Ovary (tissue), 9 donors: ENCODE data around the gene AGBL4. TPM values are rescaled to one million over a fixed set of nuclear protein-coding genes. Genes with fewer than 3 reads are reported as not detected.

Source experiments
- DNase-seq, 5 donors: peaks; one replicate each; pipeline ENCODE4 v3.0.0-alpha.2; 2019 to 2020
- H3K27ac ChIP-seq, 2 donors: fragments of 200-600 bp; one replicate each; pipeline versions ENCODE4 v1.5.1 to v1.8.0; 2019 to 2022
- H3K27me3 ChIP-seq: fragments of 200-600 bp; one replicate; pipeline ENCODE4 v1.8.0; 2022
- H3K36me3 ChIP-seq: fragments of 200-600 bp; sonication (generic); one replicate; pipeline ENCODE4 v1.5.1; 2019
- H3K4me1 ChIP-seq: one replicate; pipeline ENCODE4 v1.8.1; 2013; ENCODE audit warnings: mild to moderate bottlenecking, moderate library complexity; ENCODE audit not compliant: insufficient read depth
- H3K4me3 ChIP-seq: fragments of 200-600 bp; sonication (generic); one replicate; pipeline ENCODE4 v1.5.1; 2017
- H3K9me3 ChIP-seq, 2 donors: fragments of 200-600 bp in 1 of 2; sonication (generic) in 1 of 2; one replicate each; pipeline versions ENCODE4 v1.5.1 to v1.8.1; 2013 to 2019; ENCODE audit warnings: mild to moderate bottlenecking in 1 of 2, moderate library complexity in 1 of 2
- CTCF ChIP-seq, 3 donors: fragments of 450-650 bp in 2 of 3; fragments of 200-600 bp in 1 of 3; IDR thresholded peaks; one replicate each; pipeline versions ENCODE4 v1.5.1 to v1.8.0; 2016 to 2022; ENCODE audit warnings: antibody characterized with exemption in 3 of 3, mild to moderate bottlenecking in 1 of 3
- EP300 ChIP-seq: sonication (generic); formaldehyde crosslinking; IDR thresholded peaks from one replicate; pipeline ENCODE4 v1.6.1; 2017; ENCODE audit warnings: antibody characterized with exemption
- POLR2A ChIP-seq: fragments of 450-650 bp; IDR thresholded peaks from one replicate; pipeline ENCODE4 v1.6.1; 2017; ENCODE audit warnings: antibody characterized with exemption, mild to moderate bottlenecking, moderate library complexity
- WGBS, 3 donors: extraction: QIAGEN DNeasy Blood & Tissue Kit in 1 of 3; methylation state at CpG; one replicate each; pipeline versions ENCODE4 v1.1.5 to v1.1.7; 2013 to 2017; 5-methylcytosine and 5-hydroxymethylcytosine counted together
- intact Hi-C, 4 donors: fragments of 100-400 bp; cut with DNase I; formaldehyde crosslinking; loops; one replicate each; pipeline versions ENCODE4 v1.11.0 to v1.15.1; 2022 to 2023
- polyA plus RNA-seq, 2 donors: library from polyadenylated mRNA; stranded (reverse); fragments of 200-250 nt in 1 of 2; fragments of 350-450 nt in 1 of 2; fragmentation: Illumina TruSeq in 1 of 2; extraction: RNeasy Lipid Tissue Mini Kit (QIAGEN cat#74804) in 1 of 2; gene quantifications; one replicate each; pipeline ENCODE4 v1.2.3, GENCODE V29; 2013 to 2014
- total RNA-seq, 7 donors: library from RNA; depleted of rRNA in 2 of 7; stranded (reverse); fragments of >200 nt in 2 of 7; fragmentation: NEBNext Ultra II Directional in 3 of 7; extraction: Animal tissue kit (Norgen Biotek cat#: 25700) in 3 of 7; gene quantifications; one replicate each; pipeline versions ENCODE4 v1.1.0 to v1.2.4, GENCODE V29; 2016 to 2023
- donor health status: DM: no; HTN: no; CAD: no; lungs with moderate emphysema.
- donor health status: DM: no; HTN: no; CAD: no.
- donor health status: Bipolar disorder and iron deficiency.
- donor health status: DM: yes; HTN: yes; CAD: no.
- donor health status: DM: no; HTN: no; CAD: no.
- donor health status: DM: yes; HTN: yes; CAD: no.

Gene AGBL4
- total and polyA plus RNA-seq, 9 donors: 0.15 to 6.2 (median 0.64) TPM

GRCh38 chr1:48674641-48675040, 1349.1 kb downstream of the AGBL4 start:
- intact Hi-C loops: no loop called here

GRCh38 chr1:48673332-48674105, 1350.2 kb downstream of the AGBL4 start:
- DNase-seq: no peak
- WGBS, 3 donors: 69 to 78% (median 73%) methylated on average over 12 of the region's 12 CpGs
- intact Hi-C loops: no loop called here
- H3K4me3 ChIP-seq: no peak overlapping the region
- no peaks in the 10 kb centered on the region for H3K4me1 ChIP-seq
- H3K36me3 ChIP-seq: no peaks in the 10 kb centered on the region
- H3K27me3 ChIP-seq: no peaks in the 10 kb centered on the region
- H3K9me3 ChIP-seq: no peaks in the 10 kb centered on the region
- H3K27ac ChIP-seq: no peak overlapping the region
- TF ChIP-seq POLR2A (no peak), EP300 (no peak), CTCF (IDR thresholded peaks at IDR 0.05) (no peak)

More at GRCh38 chr1:48674641-48675040, 1349.1 kb downstream of the AGBL4 start:
- no peak overlapping the region for H3K27ac ChIP-seq
- H3K4me3 ChIP-seq: no peak overlapping the region
- no peaks in the 10 kb centered on the region for H3K27me3 ChIP-seq
- TF ChIP-seq POLR2A (no peak), EP300 (no peak), CTCF (IDR thresholded peaks at IDR 0.05) (no peak)
- H3K36me3 ChIP-seq: no peaks in the 10 kb centered on the region
- H3K4me1 ChIP-seq: no peaks in the 10 kb centered on the region
- no peak for DNase-seq
- WGBS, 3 donors: 63 to 75% (median 67%) methylated on average over 2 of the region's 2 CpGs
- no peaks in the 10 kb centered on the region for H3K9me3 ChIP-seq

- intact Hi-C loops: no loop called here
- Histone ChIP-seq H3K4me1 (no peaks in the 10 kb centered on the region), H3K4me3 (no peak overlapping the region), H3K27ac (no peak overlapping the region), H3K9me3 (no peaks in the 10 kb centered on the region), H3K27me3 (no peaks in the 10 kb centered on the region), H3K36me3 (no peaks in the 10 kb centered on the region)
- DNase-seq: no peak
- WGBS, 3 donors: 0 to 96% (median 52%) methylated on average over 1 of the region's 1 CpG
- TF ChIP-seq CTCF (IDR thresholded peaks at IDR 0.05): no peak
- TF ChIP-seq EP300: no peak
- TF ChIP-seq POLR2A: no peak
Measured at GRCh38 chr1:48671578-48671977, 1352.2 kb downstream of the AGBL4 start.

GRCh38 chr1:48670234-48671020, 1353.3 kb downstream of the AGBL4 start:
- no peak overlapping the region for H3K4me3 ChIP-seq
- intact Hi-C loops: no loop called here
- DNase-seq: no peak

More at GRCh38 chr1:48670234-48671020, 1353.3 kb downstream of the AGBL4 start:
- TF ChIP-seq CTCF (IDR thresholded peaks at IDR 0.05) (no peak), POLR2A (no peak), EP300 (no peak)
- WGBS, 3 donors: 69 to 78% (median 74%) methylated on average over 5 of the region's 5 CpGs
- Histone ChIP-seq H3K9me3 (no peaks in the 10 kb centered on the region), H3K4me1 (no peaks in the 10 kb centered on the region), H3K27me3 (no peaks in the 10 kb centered on the region), H3K36me3 (no peaks in the 10 kb centered on the region), H3K27ac (no peak overlapping the region)
